NCI-H2196 treated with DMSO at 0.1 percent for 48 hours (cell line): ENCODE measurements around the gene BIVM.
A peak's percentile ranks its signal among the peaks of the same experiment; 100 is the strongest.

Source experiments
- DNase-seq: peaks from one replicate; lab custom pipeline; 2025; ENCODE audit not compliant: unreplicated experiment; lab: John Stamatoyannopoulos, UW

The BIVM gene

GRCh38 chr13:102838982-102839381, 40.1 kb downstream of the BIVM start:
- DNase-seq: no peak

- no peak for DNase-seq
These were observed 40.5 kb downstream of the BIVM start for GRCh38 chr13:102839462-102839861.

- DNase-seq: no peak
These were observed 46.3 kb downstream of the BIVM start for GRCh38 chr13:102845289-102845629.

- DNase-seq: peak; percentile 50
These were observed 46.8 kb downstream of the BIVM start, which contains the start of gene ERCC5 for GRCh38 chr13:102845630-102846260. Gene ERCC5 (plus strand): TSS chr13:102846032. CDS start chr13:102846267, 235 bp downstream.

- DNase-seq: no peak
These were observed 47.5 kb downstream of the BIVM start for GRCh38 chr13:102846261-102847015.

GRCh38 chr13:102847272-102848234, 48.6 kb downstream of the BIVM start:
- DNase-seq: peak; percentile 22

GRCh38 chr13:102848956-102849355, 50.0 kb downstream of the BIVM start:
- no peak for DNase-seq

- DNase-seq: no peak
These were observed 53.6 kb downstream of the BIVM start for GRCh38 chr13:102852556-102852955.

GRCh38 chr13:102854675-102855074, 55.8 kb downstream of the BIVM start:
- DNase-seq: no peak

GRCh38 chr13:102856557-102856956, 57.6 kb downstream of the BIVM start:
- no peak for DNase-seq

GRCh38 chr13:102862624-102863210, 63.8 kb downstream of the BIVM start:
- no peak for DNase-seq

- DNase-seq: no peak
These were observed 64.7 kb downstream of the BIVM start for GRCh38 chr13:102863590-102863989.

- no peak for DNase-seq
These were observed 69.5 kb downstream of the BIVM start for GRCh38 chr13:102868366-102868936.

GRCh38 chr13:102869948-102870676, 71.2 kb downstream of the BIVM start:
- no peak for DNase-seq

GRCh38 chr13:102870677-102871415, 71.9 kb downstream of the BIVM start:
- DNase-seq: no peak

GRCh38 chr13:102872131-102872530, 73.2 kb downstream of the BIVM start:
- no peak for DNase-seq

GRCh38 chr13:102872531-102872930, 73.6 kb downstream of the BIVM start:
- DNase-seq: no peak

GRCh38 chr13:102873653-102874052, 74.7 kb downstream of the BIVM start:
- no peak for DNase-seq

- DNase-seq: no peak
These were observed 76.3 kb downstream of the BIVM start for GRCh38 chr13:102875256-102875655.
